H1 (cell line): Measurements from ENCODE around the gene BORCS6. TPM values are rescaled to one million over a fixed set of nuclear protein-coding genes. Genes with fewer than 3 reads are reported as not detected.
A peak's percentile ranks its signal among the peaks of the same experiment; 100 is the strongest.

Experiments
- CTCF ChIA-PET: fragments of 300-600 bp; sonication (Branson Sonifier 250); formaldehyde crosslinking; loops from one replicate; lab custom pipeline; 2021; ENCODE audit not compliant: partially characterized antibody; lab: Charles Lee
- POLR2A ChIA-PET: fragments of 300-600 bp; sonication (Branson Sonifier 250); formaldehyde crosslinking; loops from one replicate; lab custom pipeline; 2021; ENCODE audit warnings: inconsistent platforms; ENCODE audit not compliant: partially characterized antibody; lab: Charles Lee
- DNase-seq, 2 experiments: peaks; one replicate each; pipeline versions ENCODE4 v3.0.0 to v3.0.0-alpha.2; 2010 to 2022; ENCODE audit warnings: low spot score in 2 of 2, low read depth in 1 of 2, mixed read lengths in 1 of 2
- FAIRE-seq: peaks from 2 replicates; lab custom pipeline; 2011; peaks lifted over from hg19 to GRCh38; lab: Jason Lieb, UNC
- H2AFZ ChIP-seq: 2 replicates; pipeline ENCODE4 v1.8.1; 2012; ENCODE audit warnings: low read length, inconsistent platforms
- H2AK5ac ChIP-seq: 2 replicates; pipeline ENCODE4 v1.6.1; 2013; ENCODE audit warnings: low read depth, low read length
- H2BK120ac ChIP-seq: replicated peaks from 2 replicates; pipeline ENCODE3; 2013; ENCODE audit warnings: low read depth, low read length, inconsistent platforms
- H2BK12ac ChIP-seq: 2 replicates; pipeline ENCODE4 v1.6.1; 2013; ENCODE audit warnings: low read depth, low read length
- H2BK15ac ChIP-seq: 2 replicates; pipeline ENCODE4 v1.6.1; 2013; ENCODE audit warnings: low read length
- H2BK20ac ChIP-seq: 2 replicates; pipeline ENCODE4 v1.6.1; 2013; ENCODE audit warnings: low read length
- H2BK5ac ChIP-seq: 2 replicates; pipeline ENCODE4 v1.6.1; 2013; ENCODE audit warnings: low read depth, low read length
- H3K14ac ChIP-seq: 2 replicates; pipeline ENCODE4 v1.6.1; 2013; ENCODE audit warnings: inconsistent platforms; ENCODE audit not compliant: insufficient read length
- H3K18ac ChIP-seq: 2 replicates; pipeline ENCODE4 v1.6.1; 2013; ENCODE audit warnings: low read length; ENCODE audit errors: extremely low read depth
- H3K23ac ChIP-seq: 2 replicates; pipeline ENCODE4 v1.6.1; 2013; ENCODE audit warnings: inconsistent platforms; ENCODE audit not compliant: insufficient read length
- H3K23me2 ChIP-seq: 2 replicates; pipeline ENCODE4 v1.6.1; 2013; ENCODE audit warnings: low read depth, low read length
- H3K27ac ChIP-seq: 2 replicates; pipeline ENCODE4 v1.6.1; 2011; ENCODE audit warnings: low read depth, low read length, inconsistent platforms
- H3K27me3 ChIP-seq, 4 experiments: replicated peaks in 1 of 4; 1 replicate in 1 of 4; 2 replicates in 3 of 4; pipeline versions ENCODE4 v1.6.1 to v1.8.1; 2011 to 2013; ENCODE audit warnings: low read length in 3 of 4, mild to moderate bottlenecking in 3 of 4, inconsistent platforms in 2 of 4, mixed read lengths in 2 of 4, moderate library complexity in 1 of 4; ENCODE audit not compliant: control insufficient read depth in 3 of 4, insufficient read depth in 3 of 4; ENCODE audit errors: extremely low read depth in 1 of 4
- H3K36me3 ChIP-seq, 4 experiments: 2 replicates each; pipeline versions ENCODE4 v1.6.1 to v1.8.1; 2011 to 2013; ENCODE audit warnings: mild to moderate bottlenecking in 4 of 4, low read length in 3 of 4, moderate library complexity in 2 of 4, control low read depth in 1 of 4, inconsistent platforms in 1 of 4; ENCODE audit not compliant: insufficient read depth in 4 of 4, control insufficient read depth in 2 of 4
- H3K4ac ChIP-seq: replicated peaks from 2 replicates; pipeline ENCODE3; 2013; ENCODE audit warnings: low read length, low read depth, mixed read lengths, inconsistent platforms; ENCODE audit not compliant: insufficient read length
- H3K4me1 ChIP-seq, 4 experiments: replicated peaks in 1 of 4; 1 replicate in 1 of 4; 2 replicates in 3 of 4; pipeline versions ENCODE4 v1.6.1 to v1.8.1; 2011 to 2013; ENCODE audit warnings: low read length in 3 of 4, inconsistent platforms in 2 of 4, mixed read lengths in 1 of 4; ENCODE audit not compliant: insufficient read depth in 4 of 4, control insufficient read depth in 3 of 4
- H3K4me2 ChIP-seq, 2 experiments: 2 replicates each; pipeline versions ENCODE4 v1.6.1 to v1.8.1; 2011 to 2013; ENCODE audit warnings: low read depth in 2 of 2, low read length in 2 of 2, control low read depth in 1 of 2, inconsistent platforms in 1 of 2, mild to moderate bottlenecking in 1 of 2; ENCODE audit not compliant: insufficient read depth in 1 of 2
- H3K4me3 ChIP-seq, 4 experiments: fragments of 200-600, 300-600 bp in 1 of 4; sonication (generic), shearing (Covaris generic), sonication (Bioruptor Twin) in 1 of 4; 2 replicates each; pipeline versions ENCODE4 v1.5.1 to v1.8.1; 2011 to 2016; ENCODE audit warnings: low read length in 4 of 4, low read depth in 3 of 4, control low read depth in 2 of 4, inconsistent platforms in 2 of 4, mild to moderate bottlenecking in 2 of 4, mixed read lengths in 1 of 4, moderate library complexity in 1 of 4; ENCODE audit not compliant: insufficient read depth in 2 of 4; ENCODE audit errors: extremely low read depth in 1 of 4
- H3K56ac ChIP-seq: replicated peaks from 2 replicates; pipeline ENCODE3; 2013; ENCODE audit warnings: low read depth, mild to moderate bottlenecking, mixed read lengths, low read length, inconsistent platforms; ENCODE audit not compliant: insufficient read length
- H3K79me1 ChIP-seq: 2 replicates; pipeline ENCODE4 v1.6.1; 2013; ENCODE audit warnings: low read depth, low read length, control low read depth
- H3K79me2 ChIP-seq, 2 experiments: 2 replicates each; pipeline versions ENCODE4 v1.6.1 to v1.8.1; 2012 to 2013; ENCODE audit warnings: low read length in 2 of 2, mild to moderate bottlenecking in 2 of 2, inconsistent platforms in 1 of 2; ENCODE audit not compliant: insufficient read depth in 2 of 2, control insufficient read depth in 1 of 2
- H3K9ac ChIP-seq, 4 experiments: replicated peaks in 1 of 4; 1 replicate in 1 of 4; 2 replicates in 3 of 4; pipeline versions ENCODE4 v1.6.1 to v1.8.1; 2011 to 2013; ENCODE audit warnings: low read depth in 3 of 4, low read length in 3 of 4, control low read depth in 2 of 4, mild to moderate bottlenecking in 2 of 4, moderate library complexity in 2 of 4, inconsistent platforms in 1 of 4; ENCODE audit errors: extremely low read depth in 1 of 4
- H3K9me3 ChIP-seq, 2 experiments: 2 replicates each; pipeline versions ENCODE4 v1.6.1 to v1.8.1; 2012 to 2013; ENCODE audit warnings: mild to moderate bottlenecking in 2 of 2, moderate library complexity in 2 of 2, control low read depth in 1 of 2, inconsistent platforms in 1 of 2, low read depth in 1 of 2, low read length in 1 of 2, mixed read lengths in 1 of 2; ENCODE audit not compliant: insufficient read depth in 2 of 2
- H4K20me1 ChIP-seq, 2 experiments: replicated peaks in 1 of 2; 2 replicates each; pipeline versions ENCODE3 to v1.8.1; 2011 to 2013; ENCODE audit warnings: inconsistent platforms in 2 of 2, low read length in 2 of 2, mild to moderate bottlenecking in 1 of 2; ENCODE audit not compliant: insufficient read depth in 2 of 2, control insufficient read depth in 1 of 2
- H4K5ac ChIP-seq: 2 replicates; pipeline ENCODE4 v1.6.1; 2013; ENCODE audit warnings: low read length, low read depth, mixed read lengths, inconsistent platforms; ENCODE audit not compliant: insufficient read length
- H4K8ac ChIP-seq: 2 replicates; pipeline ENCODE4 v1.8.0; 2013; ENCODE audit warnings: mild to moderate bottlenecking, moderate library complexity, low read length, inconsistent platforms; ENCODE audit not compliant: insufficient read depth; ENCODE audit errors: extremely low read depth
- H4K91ac ChIP-seq: replicated peaks from 2 replicates; pipeline ENCODE3; 2013; ENCODE audit warnings: low read length, mixed read lengths, inconsistent platforms; ENCODE audit not compliant: insufficient read length
- BACH1 ChIP-seq: IDR thresholded peaks from 2 replicates; pipeline ENCODE4 v1.6.1; 2012; ENCODE audit warnings: low read length, improper control_type of control experiment
- BRCA1 ChIP-seq: IDR thresholded peaks from 2 replicates; pipeline ENCODE4 v1.6.1; 2012; ENCODE audit warnings: low read depth, low read length, improper control_type of control experiment
- CHD2 ChIP-seq: IDR thresholded peaks from 2 replicates; pipeline ENCODE4 v1.6.1; 2012; ENCODE audit warnings: low read length, improper control_type of control experiment
- CTBP2 ChIP-seq: IDR thresholded peaks from 2 replicates; pipeline ENCODE4 v1.7.0; 2011; ENCODE audit warnings: borderline replicate concordance, mild to moderate bottlenecking, moderate library complexity, mixed read lengths, low read length; ENCODE audit not compliant: insufficient read depth, insufficient read length
- PHF8 ChIP-seq: fragments of 200-600 bp; sonication (generic); conservative IDR thresholded peaks from 2 replicates; pipeline ENCODE4 v1.7.1; 2012; ENCODE audit warnings: low read depth, mild to moderate bottlenecking, inconsistent platforms, low read length, moderate library complexity
- SP1 ChIP-seq: IDR thresholded peaks from 2 replicates; pipeline ENCODE4 v1.6.1; 2011; ENCODE audit warnings: low read depth, low read length
- SUZ12 ChIP-seq: fragments of 200-600 bp; sonication (generic); IDR thresholded peaks from 2 replicates; pipeline ENCODE4 v1.6.1; 2012; ENCODE audit warnings: mild to moderate bottlenecking, inconsistent platforms, low read length, moderate library complexity, mixed read lengths
- WGBS, 2 experiments: shearing (Covaris generic) in 1 of 2; methylation state at CpG; one replicate each; pipeline versions ENCODE4 v1.1.6 to v1.1.7; 2013 to 2015; ENCODE audit warnings: low lambda C conversion rate in 2 of 2, mixed read lengths in 2 of 2, inconsistent platforms in 1 of 2, low coverage in 1 of 2, missing lambda C conversion rate in 1 of 2; ENCODE audit not compliant: insufficient replicate concordance in 2 of 2, insufficient coverage in 1 of 2, insufficient read length in 1 of 2; ENCODE audit errors: extremely low coverage in 1 of 2, missing lambda C conversion rate in 1 of 2; 5-methylcytosine and 5-hydroxymethylcytosine counted together
- polyA plus RNA-seq, 7 experiments: library from polyadenylated mRNA; depleted of rRNA in 3 of 7; stranded (reverse) in 5 of 7; unstranded in 2 of 7; fragments of >200 nt in 5 of 7; fragments of 200-250 nt in 2 of 7; gene quantifications; 1 replicate in 5 of 7; 2 replicates in 1 of 7; 4 replicates in 1 of 7; pipeline versions ENCODE4 v1.2.1 to v1.2.3, GENCODE V29; 2011 to 2013; ENCODE audit warnings: missing spikeins in 2 of 7, mixed read lengths in 2 of 7
- total RNA-seq: library from RNA; stranded (reverse); fragmentation: NEBNext Ultra II Directional; extraction: Animal tissue kit (Norgen Biotek cat#: 25700); gene quantifications from 2 replicates; pipeline ENCODE4 v1.2.1, GENCODE V29; 2021
- TF ChIP-seq, protein P1 (sequence below): IDR thresholded peaks from 2 replicates; pipeline ENCODE4 v1.6.1; 2012; ENCODE audit warnings: low read length, inconsistent platforms

Gene BORCS6
- total and polyA plus RNA-seq, 2 of the 8 experiments (the other 6 are each of a cell fraction or from before 2014, with no cell fraction given): 3.3 to 3.6 TPM

DNA sequence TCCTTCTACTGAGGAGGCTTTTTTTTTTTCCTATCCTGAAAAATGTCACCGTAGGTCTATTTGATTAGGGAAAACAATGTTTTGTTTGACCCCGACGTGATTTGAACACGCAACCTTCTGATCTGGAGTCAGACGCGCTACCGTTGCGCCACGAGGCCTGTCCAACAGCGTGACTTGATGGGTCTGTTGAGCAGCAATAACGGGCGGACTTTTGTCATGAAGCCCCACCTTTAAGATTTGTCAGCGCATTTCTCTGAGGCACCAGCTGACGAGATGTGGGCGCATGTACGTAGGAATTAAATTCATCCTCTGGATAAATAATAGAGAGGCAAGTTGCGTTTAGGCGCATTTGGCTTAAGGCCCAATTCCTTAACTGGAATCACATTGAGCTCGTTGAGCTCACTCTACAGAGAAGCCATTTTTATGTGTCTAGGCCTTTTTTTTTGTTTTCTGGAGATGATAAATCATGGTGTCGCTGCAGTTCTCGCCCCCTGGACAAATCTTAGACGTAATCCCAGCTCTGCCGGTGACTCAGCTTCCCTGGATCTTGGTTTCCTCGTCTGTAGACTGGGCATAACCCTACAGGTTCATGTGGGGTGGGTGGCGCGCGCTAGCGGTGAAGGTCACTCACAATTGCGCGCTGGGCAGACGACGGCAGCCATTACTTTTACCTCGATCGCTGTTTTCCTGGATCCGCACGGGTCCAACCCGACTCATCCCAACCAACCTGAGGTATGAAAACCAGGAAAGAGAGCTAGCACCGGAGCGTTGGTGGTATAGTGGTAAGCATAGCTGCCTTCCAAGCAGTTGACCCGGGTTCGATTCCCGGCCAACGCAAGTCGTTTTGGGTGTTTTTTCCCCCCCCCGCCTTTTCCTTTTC is 31.0 kb upstream of the BORCS6 start:
- Histone ChIP-seq H3K4ac (no peak overlapping the region), H4K20me1 (peaks cover 2% of the 10 kb centered on the region in 2 experiments), H2BK12ac (no peak overlapping the region), H3K9ac (peak overlapping the region in 3 of 4 experiments; percentile 67 to 80 (median 77); a peak in 5 of 7 replicates), H3K14ac (no peak overlapping the region), H4K91ac (peak overlapping the region; percentile 75), H2AK5ac (no peak overlapping the region), H3K36me3 (no peaks in the 10 kb centered on the region), H3K9me3 (no peaks in the 10 kb centered on the region), H3K18ac (peak overlapping the region; percentile 91; the same call in 1 of the 2 replicates), H2BK5ac (peak overlapping the region; percentile 85), H3K4me2 (peak overlapping the region; percentile 89 to 96), H3K23me2 (peaks cover 19% of the 10 kb centered on the region), H3K23ac (no peak overlapping the region), H2BK120ac (no peak overlapping the region), H2BK20ac (0 out of 2 replicates have a peak overlapping the region, but pooled peaks have one; percentile 40), H4K5ac (peak overlapping the region; percentile 31), H3K27ac (peak overlapping the region; percentile 89), H3K56ac (peak overlapping the region; percentile 77), H3K79me1 (no peaks in the 10 kb centered on the region), H3K27me3 (no peaks in the 10 kb centered on the region), H2BK15ac (no peak overlapping the region), H2AFZ (peak overlapping the region; percentile 100), H3K4me3 (peak overlapping the region; percentile 67 to 97 (median 88)), H3K79me2 (no peaks in the 10 kb centered on the region), H4K8ac (no peak overlapping the region), H3K4me1 (peaks cover 0 to 10% (median under 1%) of the 10 kb centered on the region in 4 experiments; a peak in 4 of 7 replicates)
- DNase-seq (peak; percentile 84 to 99), FAIRE-seq (peak; percentile 55)
- ChIA-PET POLR2A (interaction anchor here (0.8 to 53.4 kb wide), 17 partner anchors 12 to 161 kb away, joined by 3 to 1521 read pairs (median 5); partner anchors contain the start of genes ALOXE3, AURKB, BORCS6 and CTC1), CTCF (interaction anchor here (0.5 to 4.1 kb wide), 14 partner anchors 9 to 160 kb away, joined by 3 to 26 read pairs (median 4); no protein-coding TSS in a partner anchor)
- 1% methylated on average over 41 of the region's 45 CpGs; no CpG with 5 or more reads in 1 of the 2 experiments for WGBS, 2 experiments
- TF ChIP-seq SUZ12: no peak
- peak; percentile 79 for TF ChIP-seq BACH1
- no peak for TF ChIP-seq CTBP2
- TF ChIP-seq, protein P1, sequence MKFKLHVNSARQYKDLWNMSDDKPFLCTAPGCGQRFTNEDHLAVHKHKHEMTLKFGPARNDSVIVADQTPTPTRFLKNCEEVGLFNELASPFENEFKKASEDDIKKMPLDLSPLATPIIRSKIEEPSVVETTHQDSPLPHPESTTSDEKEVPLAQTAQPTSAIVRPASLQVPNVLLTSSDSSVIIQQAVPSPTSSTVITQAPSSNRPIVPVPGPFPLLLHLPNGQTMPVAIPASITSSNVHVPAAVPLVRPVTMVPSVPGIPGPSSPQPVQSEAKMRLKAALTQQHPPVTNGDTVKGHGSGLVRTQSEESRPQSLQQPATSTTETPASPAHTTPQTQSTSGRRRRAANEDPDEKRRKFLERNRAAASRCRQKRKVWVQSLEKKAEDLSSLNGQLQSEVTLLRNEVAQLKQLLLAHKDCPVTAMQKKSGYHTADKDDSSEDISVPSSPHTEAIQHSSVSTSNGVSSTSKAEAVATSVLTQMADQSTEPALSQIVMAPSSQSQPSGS: 0 out of 2 replicates have a peak, but pooled peaks have one; percentile 81
- TF ChIP-seq CHD2: 0 out of 2 replicates have a peak, but pooled peaks have one; percentile 9
- 0 out of 2 replicates have a peak, but pooled peaks have one; percentile 12 for TF ChIP-seq SP1
- 0 out of 2 replicates have a peak, but pooled peaks have one; percentile 9 for TF ChIP-seq BRCA1
- peak; percentile 29; the same call in 1 of the 2 replicates for TF ChIP-seq PHF8
